GM06990 (cell line): ENCODE measurements around the gene ADARB2.

Experiments
- DNase-seq: peaks from one replicate; pipeline ENCODE4 v3.0.0-alpha.2; 2011; ENCODE audit not compliant: insufficient read length; ENCODE audit errors: extremely low read depth
- H3K27me3 ChIP-seq: replicated peaks from 2 replicates; pipeline ENCODE4 v1.6.0; 2011; ENCODE audit warnings: low read length; ENCODE audit not compliant: control insufficient read depth, insufficient read depth
- H3K36me3 ChIP-seq: 2 replicates; pipeline ENCODE4 v1.5.1; 2011; ENCODE audit warnings: low read length; ENCODE audit not compliant: control insufficient read depth, insufficient read depth
- H3K4me3 ChIP-seq: replicated peaks from 2 replicates; pipeline ENCODE4 v1.5.1; 2011; ENCODE audit warnings: low read depth, mild to moderate bottlenecking, control low read depth, low read length
- CTCF ChIP-seq: IDR thresholded peaks from 2 replicates; pipeline ENCODE4 v1.5.1; 2011; ENCODE audit warnings: low read length, control low read depth, mild to moderate bottlenecking, inconsistent platforms; ENCODE audit not compliant: insufficient read depth, poor library complexity, severe bottlenecking

Gene ADARB2

GRCh38 chr10:1654811-1655356, 82.4 kb downstream of the ADARB2 start:
- TF ChIP-seq CTCF = no peak

DNA sequence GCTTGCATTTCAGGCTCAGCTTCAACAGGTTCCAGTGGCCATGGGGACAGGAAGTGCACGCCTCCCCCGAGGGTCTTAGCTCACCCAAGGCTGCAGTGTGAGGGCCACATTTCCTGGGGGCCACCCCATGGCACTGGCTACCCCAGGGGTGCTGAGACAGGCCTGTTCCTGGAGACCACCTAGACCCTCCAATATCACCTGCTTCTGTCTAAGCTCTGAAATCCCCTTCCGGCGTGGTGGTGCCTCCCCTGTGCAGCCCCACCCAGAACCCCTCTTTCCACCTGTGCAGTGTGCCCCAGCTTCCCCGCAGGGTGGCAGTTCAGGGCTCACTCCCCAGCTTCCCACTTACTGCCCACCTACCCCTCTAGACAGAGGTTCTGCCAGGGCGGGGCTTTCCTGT, 83.1 kb downstream of the ADARB2 start:
- no peak overlapping the region for H3K4me3 ChIP-seq
- H3K27me3 ChIP-seq = no peaks in the 10 kb centered on the region
- DNase-seq = no peak
- TF ChIP-seq CTCF = no peak
- peaks cover 1% of the 10 kb centered on the region for H3K36me3 ChIP-seq

More at GRCh38 chr10:1654811-1655356, 82.4 kb downstream of the ADARB2 start:
- H3K36me3 ChIP-seq = peaks cover 1% of the 10 kb centered on the region
- no peak for DNase-seq
- H3K27me3 ChIP-seq = no peaks in the 10 kb centered on the region
- no peak overlapping the region for H3K4me3 ChIP-seq

DNA sequence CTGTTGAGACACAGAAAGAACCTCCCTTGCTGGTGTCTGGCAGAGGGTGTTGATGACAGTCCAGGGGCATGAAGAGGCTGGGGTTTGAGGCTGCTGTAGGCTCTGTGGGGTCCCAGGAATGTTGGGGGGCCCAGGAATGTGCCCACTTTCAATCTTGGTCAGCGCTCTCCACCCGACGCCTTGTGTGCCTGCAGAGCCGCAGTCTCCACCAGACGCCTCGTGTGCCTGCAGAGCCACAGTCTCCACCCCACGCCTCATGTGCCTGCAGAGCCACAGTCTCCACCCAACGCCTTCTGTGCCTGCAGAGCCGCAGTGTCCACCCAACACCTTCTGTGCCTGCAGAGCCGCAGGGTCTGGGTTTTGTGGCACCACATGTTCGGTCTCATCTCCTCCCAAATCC, 84.0 kb downstream of the ADARB2 start:
- no peak for TF ChIP-seq CTCF

DNA sequence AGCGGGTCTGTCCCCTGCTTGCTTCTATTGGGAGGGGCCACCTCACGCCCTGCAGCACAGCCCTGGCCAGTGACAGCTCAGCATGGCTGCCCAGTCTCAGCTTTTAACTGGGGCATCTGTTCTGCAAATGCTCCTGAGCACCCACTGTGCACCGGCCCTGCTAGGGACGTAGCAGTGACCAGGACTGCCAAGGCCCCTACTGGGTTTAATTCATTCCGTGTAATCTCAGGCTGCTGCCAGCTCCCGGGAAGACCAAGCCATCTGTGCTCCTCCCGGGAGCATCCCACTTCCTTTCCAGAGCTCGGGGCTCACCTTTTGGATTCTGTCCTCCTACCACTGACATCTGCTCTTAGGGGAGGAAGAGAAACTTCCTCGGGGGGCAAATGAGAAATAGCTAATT, 85.2 kb downstream of the ADARB2 start:
- no peak for DNase-seq
- Histone ChIP-seq H3K4me3 (no peak overlapping the region), H3K27me3 (no peaks in the 10 kb centered on the region), H3K36me3 (peaks cover 1% of the 10 kb centered on the region)
- no peak for TF ChIP-seq CTCF

More for the DNA sequence above, 84.0 kb downstream of the ADARB2 start:
- H3K4me3 ChIP-seq = no peak overlapping the region
- DNase-seq = no peak
- H3K27me3 ChIP-seq = no peaks in the 10 kb centered on the region
- H3K36me3 ChIP-seq = peaks cover 1% of the 10 kb centered on the region

DNA sequence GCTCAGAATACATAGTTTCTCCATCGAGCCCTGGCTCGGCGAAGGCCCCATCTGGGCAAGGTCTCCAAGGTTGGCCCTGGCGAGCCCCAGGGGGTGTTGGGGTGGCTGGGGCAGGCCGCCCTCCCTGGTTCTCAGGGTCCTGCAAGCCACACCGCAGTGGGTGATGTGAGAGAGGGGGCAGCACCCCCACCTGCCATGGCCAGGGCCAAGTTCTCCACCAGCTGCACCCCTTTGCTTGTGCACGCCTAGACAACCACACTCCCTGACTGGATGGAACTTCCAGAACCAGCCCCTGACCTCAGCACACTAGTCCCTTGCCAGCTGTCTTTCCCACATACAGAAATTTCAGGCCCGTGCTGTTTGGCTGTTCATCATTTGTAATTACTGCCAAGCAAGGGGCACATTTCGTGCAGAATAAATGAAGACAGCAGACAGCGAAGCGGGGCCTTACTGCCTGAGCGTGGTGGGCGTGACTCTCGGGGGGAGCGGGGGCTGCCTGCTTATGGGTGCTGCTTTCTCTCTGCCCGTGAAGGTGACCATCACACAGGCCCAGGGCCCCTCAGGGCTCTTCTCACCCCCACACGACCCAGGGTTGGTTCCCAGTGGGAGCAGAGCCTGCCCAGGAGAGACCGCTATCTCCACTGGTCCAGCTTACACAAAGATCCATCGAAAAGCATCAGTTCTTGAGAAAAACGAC, 85.9 kb downstream of the ADARB2 start:
- TF ChIP-seq CTCF = no peak
- no peak overlapping the region for H3K4me3 ChIP-seq
- no peak for DNase-seq
- no peaks in the 10 kb centered on the region for H3K27me3 ChIP-seq
- H3K36me3 ChIP-seq = peaks cover 1% of the 10 kb centered on the region
